Stimulated activated CD8-positive, alpha-beta memory T cell treated with anti-CD3 and anti-CD28 coated beads, Interleukin-4, amount 100 ng/mL, for 48 hours (primary cell): ENCODE results near the gene CFAP157.
A peak's percentile ranks its signal among the peaks of the same experiment; 100 is the strongest.
"Not testable (repeated sequence)": the region's sequence is repeated elsewhere in the genome, so short reads cannot be mapped to it uniquely, and the experiment has no call there.

ENCODE experiments used
- DNase-seq: peaks from one replicate; pipeline ENCODE4 v3.0.0-alpha.2; 2020

The CFAP157 gene

DNA sequence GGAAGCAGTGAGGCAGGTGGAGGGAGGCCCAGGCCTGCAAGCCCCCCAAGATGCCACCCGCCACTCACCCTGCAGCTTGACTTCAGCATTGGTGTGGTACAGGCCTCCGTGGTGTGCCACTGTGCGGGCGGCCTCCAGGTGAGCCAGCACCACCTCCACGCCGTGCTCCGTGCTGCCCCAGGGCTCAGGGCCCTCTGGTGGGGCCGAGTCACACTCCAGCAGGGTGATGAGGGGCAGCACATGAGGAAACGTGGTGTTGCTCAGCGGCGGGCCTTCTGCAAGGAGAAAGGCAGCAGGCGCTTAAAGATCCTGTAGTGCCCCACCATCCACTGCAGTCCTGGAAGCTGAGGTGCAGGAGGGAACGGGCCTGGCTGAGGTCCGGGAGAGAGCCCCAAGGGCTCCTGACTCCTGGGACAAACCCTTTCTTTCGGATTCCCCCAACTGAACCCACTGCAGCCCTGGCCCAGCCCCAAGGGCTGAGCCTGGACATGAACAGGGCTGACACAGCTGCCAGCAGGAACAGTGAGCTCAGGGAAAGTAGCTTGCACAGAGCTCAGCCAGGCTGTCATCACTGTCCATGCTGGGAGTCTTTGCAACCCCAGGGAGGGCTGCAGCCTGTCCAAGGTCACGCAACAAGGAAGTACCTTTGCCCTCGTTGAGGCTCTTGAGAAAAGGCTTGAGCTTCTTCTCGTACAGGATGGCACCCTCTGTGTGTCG is 33.0 kb downstream of the CFAP157 start:
- DNase-seq, result no peak

DNA sequence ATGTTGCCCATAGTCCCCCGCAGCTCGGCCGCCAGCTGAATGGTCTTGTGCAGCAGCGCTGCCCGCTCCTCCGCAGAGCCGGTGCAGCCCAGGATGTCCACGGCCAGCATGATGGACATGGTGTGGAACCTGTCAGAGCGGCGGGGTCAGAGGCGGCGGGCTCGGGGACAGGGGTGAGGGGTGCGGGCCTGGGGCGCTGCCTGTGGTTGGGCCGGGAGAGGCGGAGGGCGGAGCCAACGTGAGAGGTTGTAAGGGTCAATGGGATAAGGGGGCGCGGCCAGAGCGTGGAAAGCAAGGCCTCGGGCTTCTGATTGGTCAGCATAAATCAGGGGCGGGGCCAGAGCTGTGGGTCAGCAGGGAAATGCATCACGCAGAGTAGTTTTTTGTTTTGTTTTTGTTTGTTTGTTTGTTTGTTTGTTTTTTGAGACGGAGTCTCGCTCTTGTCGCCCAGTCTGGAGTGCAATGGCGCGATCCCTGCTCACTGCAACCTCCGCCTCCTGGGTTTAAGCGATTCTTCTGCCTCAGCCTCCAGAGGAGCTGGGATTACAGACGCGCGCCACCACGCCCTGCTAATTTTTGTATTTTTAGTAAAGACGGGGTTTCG is 35.1 kb downstream of the CFAP157 start:
- no peak for DNase-seq

DNA sequence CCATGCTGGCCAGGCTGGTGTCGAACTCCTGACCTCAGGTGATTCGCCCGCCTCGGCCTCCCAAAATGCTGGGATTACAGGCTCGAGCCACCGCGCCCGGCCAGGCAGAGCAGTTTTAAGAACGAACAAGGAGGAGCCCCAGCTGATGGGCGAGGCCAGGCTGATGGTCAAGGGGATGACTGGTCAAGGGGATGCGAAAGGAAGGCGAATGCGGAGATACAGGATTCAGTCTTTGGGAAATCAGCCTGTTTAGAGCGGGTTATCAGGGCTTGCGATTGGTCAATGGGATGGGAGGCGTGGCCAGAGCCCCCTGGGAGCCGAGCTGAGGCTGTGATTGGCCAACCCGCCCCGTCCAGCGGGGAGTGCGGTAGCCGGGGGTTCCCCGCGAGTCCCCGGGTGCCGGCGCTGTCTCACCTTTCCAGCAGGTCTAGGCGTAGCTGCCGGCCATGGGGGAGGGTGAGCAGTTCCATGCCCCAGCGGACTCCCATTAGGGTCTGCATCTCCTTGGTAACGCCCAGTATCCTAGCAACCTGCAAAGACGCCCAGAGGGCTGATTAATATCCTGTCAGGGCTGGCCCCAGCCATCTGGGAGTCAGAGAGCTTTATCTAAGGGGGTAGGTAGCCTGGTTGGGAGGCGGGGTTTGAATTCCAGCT is 35.8 kb downstream of the CFAP157 start:
- DNase-seq, result no peak

DNA sequence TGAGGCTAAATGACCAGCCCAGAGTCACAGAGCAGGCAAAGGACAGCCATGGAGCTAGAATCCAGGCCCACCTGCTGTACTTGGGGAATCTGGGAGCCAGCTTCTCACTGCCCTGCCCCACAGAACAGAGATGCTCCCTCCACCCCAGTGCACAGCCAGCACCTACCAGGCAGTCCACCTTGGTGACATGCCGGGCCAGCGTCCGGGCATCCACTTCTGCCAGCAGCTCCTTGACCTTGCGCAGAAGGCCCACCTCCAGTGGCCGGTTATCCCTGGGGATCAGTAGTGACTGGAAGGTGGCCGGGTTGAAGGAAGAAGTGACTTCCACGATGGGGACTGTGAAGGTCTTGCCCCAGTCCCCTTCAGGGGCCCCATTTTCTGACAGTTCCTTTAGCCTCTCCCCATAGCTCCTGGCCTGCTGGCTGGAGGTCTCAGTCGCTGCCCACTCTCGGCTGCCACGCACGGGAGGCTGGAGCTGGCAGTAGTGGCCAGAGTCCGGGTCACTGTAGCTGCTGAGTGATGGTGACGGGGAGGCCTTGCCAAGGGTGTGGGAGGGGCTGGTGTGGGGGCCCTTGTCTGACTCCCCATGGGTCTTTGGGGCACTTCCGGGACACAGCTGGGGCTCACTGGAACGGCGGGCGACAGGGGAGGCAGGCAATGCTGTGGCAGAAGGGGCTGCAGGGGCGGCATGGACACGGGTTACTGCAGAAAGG is 37.8 kb downstream of the CFAP157 start:
- DNase-seq, result no peak

DNA sequence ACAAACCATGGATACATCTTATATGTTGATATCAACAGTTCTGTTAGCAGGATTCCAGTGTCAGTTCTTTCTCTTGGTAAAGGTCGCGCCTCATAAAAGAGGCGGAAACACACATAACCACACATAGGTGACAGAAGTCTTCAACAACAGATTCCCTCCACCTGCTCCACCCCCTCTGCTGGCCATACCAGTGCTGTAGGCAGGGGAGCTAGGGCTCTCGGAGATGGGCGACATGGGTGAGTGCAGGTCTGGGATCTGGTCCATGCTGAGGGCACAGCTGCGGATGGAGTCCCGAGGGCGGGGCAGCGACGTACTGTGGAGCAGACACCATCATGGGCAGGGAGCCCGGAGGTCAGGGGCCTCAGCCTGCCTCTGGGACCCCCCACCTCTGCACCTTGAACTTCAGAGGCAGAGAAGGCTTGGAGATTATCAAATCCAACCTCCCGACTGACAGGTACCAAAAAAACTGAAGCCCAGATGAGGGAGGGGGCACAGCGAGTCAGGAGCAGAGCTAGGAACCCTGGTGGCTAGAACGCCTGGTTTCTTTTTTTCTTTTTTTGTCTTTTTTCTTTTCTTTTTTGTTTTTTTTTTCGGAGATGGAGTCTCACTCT is 40.3 kb downstream of the CFAP157 start:
- DNase-seq, result no peak

DNA sequence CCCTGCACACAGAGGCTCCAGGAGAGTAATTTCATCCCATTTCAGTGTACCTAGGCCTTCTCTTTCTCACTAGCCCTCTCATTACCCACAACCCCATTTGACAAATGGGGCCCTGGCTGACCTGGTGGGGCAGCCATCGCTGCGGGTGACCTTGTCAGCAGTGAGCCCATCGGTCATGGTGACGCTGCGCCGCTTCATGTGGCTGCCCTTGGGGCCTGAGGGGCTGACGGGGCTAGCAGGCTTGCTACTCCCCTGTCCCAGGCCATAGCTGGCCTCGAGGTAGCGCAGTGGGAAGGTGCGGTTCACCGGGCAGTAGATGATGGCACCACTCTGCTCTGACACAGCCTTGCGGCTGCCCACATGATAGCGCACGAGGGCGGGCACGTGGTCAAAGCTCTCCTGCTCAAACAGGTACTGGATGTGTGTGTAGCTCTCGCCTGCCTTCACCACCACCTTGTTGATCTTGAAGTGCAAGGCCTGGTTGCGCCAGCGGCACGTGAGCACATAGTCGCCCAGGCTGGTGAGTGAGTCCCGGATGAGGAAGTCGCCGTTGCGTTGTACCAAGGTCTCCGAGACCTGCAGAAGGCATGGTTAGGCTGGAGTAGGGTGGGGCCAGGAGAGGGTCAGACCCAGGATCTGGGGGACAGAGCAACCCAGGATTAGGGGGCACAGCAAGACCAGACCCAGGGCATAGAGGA is 42.5 kb downstream of the CFAP157 start:
- DNase-seq, result no peak

DNA sequence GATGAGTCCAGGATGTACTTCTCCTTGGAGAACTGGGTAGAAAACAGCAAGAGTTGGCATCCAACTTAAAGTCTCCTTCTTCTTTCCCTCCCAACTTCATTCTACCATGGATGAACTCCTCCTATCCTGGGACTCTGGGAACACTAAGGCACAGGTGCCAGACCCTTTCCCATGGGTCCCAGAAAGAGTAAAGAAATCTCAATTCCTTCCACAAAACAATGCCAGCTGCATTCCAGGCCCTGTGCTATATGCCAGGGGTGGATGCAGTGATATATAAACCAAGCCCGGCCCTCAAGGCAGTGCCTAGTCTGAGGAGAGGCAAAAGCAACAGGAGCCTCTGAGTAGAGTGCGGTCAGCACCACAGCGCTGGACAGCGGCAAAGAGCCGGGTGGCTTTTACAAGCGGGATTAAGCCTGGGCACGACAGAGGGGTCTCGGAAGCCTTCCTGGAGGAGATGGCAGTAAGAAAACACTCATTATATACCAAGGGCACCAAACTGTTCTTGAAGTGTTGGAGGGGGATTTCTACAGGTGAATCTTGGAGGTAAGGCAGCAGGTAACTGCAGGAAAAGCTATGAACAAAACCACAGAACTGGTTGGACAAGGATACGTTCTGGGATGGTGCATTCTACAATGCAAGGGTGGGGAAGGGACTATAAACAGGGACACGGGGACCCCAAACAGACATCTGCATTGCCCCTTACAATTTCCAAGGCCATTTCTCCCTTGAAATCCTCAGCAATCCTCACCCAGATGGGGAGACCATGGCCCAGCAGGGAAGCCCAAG is 44.7 kb downstream of the CFAP157 start:
- DNase-seq, result no peak

DNA sequence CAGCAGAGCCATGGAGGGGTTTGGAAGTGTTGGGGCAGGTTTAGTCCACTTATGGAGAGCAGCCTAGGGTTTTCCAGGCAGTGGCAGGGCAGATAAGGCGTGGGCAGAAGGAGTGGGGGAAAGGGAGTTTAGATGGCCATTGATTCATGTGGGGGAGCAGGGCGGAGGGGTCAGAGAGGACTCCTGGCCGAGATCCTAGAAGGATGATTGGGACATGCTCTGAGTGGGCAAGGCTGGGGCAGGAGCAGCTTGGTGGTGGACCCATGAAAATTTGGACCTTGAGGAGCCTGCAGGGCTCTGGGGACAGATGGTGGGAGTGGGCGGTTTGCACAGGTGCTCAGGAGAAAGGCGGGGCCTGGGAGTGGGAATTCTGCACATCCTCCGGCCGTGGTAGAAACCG is 46.4 kb downstream of the CFAP157 start:
- no peak for DNase-seq

DNA sequence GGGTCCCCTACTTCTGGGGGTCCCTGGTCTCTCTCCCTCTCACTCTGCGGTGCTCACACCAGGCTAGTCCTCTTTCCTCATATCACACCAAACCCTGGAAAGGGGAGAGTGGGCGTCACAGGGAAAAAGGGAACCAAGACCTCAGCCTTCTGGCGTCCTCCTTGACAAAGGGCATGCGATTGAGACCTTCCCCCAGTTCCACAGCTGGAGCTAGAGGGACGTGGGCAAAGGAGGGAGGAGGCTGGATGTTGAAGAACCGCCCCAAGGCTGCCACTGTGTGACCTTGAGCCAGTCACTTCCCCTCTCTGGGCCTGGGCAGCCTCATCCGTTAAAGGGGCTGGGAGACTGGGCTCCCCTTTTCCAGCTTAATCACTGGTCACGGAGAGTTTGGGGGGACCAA is 46.8 kb downstream of the CFAP157 start:
- DNase-seq, result no peak

DNA sequence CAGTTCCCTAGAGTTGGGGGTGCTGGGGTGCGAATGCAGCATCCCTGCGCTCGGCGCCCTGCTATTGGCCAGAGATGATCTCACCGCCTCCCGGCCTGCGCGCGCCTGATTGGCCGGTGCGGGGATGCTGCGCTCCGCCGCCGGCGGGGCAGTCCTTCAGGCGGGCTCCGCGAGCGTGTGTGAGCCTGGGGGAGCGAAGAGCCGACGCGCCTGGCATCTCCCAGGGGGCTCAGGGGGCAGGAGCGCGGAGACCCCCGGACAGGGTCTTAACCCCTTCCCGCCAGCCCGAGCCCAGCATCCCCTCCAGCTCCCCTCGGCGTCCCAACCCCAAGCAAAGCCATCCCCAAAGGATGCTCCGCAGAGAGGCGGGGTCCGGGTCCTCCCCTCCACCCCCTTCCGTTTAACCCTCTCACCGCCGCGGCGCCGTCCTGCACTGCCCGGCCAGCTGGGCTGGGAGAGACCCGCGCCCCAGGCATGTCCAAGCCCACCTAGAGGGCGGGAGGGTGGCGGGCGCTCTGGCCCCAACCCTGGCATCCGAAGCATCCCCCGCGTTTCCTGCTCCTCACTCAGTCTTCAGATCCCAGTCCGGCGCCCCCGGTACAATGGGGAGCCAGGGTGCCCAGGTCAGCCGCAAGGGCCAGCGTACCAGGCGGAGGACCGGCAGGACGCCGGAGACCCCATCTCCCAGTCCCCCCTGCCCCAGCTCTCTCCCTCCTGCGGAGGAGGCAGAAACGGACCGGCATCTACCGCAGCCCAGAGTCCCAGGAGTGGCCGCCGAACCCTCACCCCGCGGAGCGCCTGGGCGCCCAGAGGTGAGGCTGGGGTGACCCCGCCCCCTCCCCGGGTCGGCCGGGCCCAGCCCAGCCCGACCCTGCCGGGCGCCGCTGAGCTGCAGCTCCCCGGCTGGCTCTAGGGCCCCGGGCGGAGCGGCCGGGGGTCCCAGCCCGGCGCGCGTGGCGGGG is 47.6 kb downstream of the CFAP157 start:
- DNase-seq, result no peak

DNA sequence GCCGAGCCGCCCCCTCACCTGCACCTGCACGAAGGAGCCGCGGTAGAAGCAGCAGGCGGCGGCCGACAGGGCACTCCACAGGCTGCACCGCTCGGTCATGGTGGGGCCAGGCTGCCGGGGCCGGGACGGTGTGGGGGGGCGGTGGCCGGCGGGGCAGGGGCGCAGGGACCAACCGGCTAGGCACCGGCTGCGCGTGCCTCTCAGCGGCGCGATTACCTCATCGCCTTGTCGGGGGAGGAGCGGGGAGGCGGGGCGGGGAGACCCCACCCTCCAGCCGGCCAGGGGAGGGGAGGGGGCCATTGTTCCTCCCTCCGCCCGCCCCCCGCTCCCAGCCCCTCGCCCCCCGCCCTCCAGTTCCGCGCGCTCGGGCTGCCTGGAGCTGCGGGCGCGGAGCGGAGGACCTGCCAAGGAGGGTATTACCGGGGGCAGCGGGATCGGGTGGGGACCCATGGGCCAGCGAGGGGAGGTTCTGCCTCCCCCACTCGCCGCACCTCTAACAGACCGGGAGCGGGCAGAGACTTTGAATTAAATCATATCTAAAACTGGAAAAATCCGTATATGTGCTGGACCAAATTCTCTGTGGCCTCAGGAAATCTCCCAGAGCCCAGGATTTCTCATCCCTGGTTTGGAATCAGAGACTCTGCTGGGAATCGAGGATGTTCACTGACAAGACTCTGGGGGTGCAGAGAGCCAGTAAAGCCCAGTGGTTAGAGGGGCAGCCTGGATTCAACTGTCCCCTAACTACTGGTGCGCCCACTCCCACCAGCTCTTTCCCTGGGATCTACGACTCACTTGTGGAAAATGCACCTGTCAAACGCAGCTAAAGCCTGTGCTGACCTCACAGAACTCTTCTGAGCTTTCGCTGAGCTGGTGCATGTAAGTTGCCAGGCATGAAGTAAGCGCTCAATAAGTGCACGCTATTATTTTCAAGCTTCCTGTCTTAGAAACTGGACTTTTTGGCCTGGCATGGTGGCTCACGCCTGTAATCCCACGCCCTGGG is 48.6 kb downstream of the CFAP157 start:
- no peak for DNase-seq

DNA sequence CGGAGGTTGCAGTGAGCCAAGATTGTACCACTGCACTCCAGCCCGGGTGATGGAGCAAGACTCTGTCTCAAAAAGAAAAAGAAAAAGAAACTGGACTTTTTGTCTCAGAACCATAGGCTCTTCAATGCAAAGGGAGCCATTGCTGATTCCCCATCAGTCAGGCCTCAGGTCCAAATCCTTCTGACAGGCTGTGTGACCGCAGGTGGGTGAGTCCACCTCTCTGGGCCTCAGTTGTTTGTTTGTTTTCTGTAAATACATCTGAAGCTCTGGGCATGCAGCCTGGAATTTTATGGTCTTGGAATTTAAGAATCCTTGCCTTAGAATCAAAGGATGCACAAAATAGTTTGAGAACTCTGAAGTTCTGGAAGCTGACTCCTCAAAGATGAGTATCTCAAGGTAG is 49.4 kb downstream of the CFAP157 start:
- no peak for DNase-seq

DNA sequence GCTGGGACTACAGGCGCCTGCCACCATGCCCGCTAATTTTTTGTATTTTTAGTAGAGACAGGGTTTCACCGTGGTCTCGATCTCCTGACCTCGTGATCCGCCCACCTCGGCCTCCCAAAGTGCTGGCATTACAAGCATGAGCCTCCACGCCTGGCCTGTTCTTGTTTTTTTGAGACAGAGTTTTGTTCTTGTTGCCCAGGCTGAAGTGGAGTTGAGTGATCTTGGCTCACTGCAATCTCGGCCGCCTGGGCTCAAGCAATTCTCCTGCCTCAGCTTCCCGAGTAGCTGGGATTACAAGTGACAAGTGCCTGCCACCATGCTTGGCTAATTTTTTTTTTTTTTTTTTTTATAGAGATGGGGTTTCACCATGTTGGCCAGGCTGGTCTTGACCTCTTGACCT is 50.0 kb downstream of the CFAP157 start:
- not testable (repeated sequence) for DNase-seq

DNA sequence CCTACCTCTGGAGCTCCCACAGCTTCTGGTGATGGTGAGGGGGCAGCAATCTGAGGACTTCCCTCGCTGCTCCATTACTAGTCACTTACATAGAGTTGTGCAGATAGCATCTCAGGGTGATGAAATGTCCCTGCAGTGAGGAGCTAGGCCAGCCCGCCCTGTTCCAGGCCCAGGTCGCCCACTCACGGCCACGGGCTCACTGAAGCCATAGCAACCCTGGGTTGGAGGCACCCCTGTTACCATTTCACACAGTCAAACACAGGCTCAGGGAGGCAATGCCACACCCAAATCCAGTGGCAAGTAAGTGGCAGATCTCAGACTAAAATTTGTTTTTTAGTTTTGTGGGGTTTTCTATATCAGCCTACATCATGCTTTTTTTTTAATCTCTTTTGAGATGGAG is 52.1 kb downstream of the CFAP157 start:
- no peak for DNase-seq

DNA sequence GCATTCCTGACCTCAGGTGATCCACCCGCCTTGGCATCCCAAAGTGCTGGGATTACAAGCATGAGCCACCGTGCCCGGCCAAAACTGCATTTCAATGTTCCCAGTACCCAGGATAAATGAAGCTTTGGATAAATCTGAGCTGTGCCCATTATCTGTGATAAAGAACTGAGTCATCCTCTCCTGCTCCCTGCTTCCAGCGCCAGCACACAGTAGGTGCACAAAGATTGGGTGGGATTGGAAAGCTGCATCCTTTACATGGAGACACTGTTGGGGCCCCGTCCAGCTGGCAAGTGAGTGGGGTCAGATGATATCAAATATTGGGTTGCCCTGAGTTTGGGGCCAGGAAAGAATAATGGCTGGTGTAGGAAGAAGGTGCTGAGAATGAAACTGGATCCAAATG is 54.3 kb downstream of the CFAP157 start:
- no peak for DNase-seq

DNA sequence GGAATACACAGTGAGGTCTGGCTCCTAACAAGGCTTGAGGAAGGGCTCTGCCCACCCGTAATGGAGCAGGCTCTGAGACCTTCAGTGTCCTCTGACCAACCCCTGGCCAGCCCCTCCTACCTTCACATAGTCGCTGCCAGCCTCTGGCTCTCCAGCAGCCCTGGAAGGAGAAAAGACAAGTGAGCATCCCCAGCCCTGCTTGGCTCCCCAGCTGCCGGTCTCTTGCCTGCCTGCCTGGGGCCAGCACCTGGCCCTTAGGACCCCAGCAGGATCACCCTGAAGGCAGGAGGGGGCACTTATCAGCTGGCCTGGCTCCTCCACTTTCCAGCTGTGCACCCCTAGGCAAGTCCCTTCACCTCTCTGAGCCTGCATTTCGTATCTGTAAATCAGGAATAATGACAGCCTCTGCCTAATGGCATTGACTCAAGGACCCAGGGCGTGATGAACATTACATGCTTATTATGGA is 54.7 kb downstream of the CFAP157 start:
- no peak for DNase-seq

DNA sequence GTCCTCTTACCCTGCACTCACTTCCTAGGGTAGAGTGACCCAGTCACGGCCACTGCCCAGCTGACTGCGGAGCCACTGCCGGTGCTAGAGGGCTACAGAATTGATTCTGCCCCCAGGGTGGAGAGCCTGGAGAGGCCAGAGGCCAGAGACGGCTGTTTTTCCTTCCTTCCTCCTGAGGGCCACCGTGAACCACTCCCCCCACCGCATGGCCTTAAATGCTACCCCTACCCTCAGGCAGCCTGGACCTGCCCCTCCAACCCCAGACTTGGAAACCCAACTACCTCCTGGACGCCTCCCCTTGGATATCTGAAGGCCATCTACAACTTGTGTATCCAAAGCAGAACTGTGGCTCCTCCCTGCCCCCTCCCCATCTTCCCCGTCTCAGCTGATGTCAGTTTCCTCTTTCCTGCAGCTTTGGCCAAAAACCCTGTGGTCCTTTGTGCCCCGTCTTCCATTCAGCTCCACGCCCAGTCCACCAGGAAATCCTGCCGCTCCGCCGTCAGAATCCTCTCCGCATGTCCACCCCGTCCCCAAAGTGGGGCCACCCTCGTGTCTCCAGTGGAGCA is 55.4 kb downstream of the CFAP157 start:
- DNase-seq, result no peak

DNA sequence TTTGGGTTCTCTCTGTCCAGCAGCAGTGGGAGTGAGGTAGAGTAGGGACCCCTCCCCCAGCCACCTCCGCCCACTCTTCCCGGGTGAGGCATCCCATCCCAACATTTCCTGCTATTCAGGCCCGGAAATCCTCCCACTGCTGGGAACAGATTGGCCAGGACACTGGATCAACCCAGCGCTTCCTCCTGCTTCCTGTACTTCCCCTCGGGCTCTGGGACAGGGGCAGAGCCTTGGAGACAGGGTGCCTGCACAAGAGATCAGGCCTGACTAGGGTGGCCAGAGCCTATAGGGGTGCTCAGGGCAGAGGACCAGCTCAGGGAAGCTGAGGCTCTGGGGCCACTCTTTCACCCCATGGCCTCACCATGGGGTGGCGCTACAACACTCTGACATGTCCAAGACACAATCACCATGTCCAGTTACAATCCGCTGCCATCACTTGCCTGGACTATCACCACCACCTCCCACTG is 57.2 kb downstream of the CFAP157 start:
- DNase-seq, result peak; percentile 68

DNA sequence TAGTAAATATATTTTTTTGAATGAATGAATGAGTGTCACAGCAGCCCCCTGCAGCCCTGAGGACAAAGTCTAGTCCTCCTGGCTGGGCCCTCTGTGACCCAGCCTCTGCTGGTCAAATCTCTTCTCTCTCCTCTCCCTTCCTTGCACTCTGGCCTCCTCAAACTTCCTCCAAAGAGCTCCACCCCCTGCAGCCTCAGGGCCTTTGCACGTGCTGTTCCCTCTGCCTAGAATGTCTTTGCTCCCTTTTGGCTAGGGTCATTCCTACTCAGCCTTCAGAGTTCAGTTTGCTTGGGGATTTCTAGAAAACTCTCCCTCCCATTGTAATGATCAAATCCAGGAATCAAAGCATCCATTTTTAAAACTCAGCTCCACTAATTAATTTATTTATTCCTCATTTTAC is 58.6 kb downstream of the CFAP157 start:
- no peak for DNase-seq
